HEK293T (cell line): ENCODE measurements around the gene CFAP210.

ENCODE experiments used
- BHLHE40 ChIP-seq: fragments of 450-650 bp; IDR thresholded peaks from 2 replicates; pipeline ENCODE4 v1.6.1; 2016; ENCODE audit warnings: mild to moderate bottlenecking, moderate library complexity, borderline replicate concordance
- FOXK2 ChIP-seq: fragments of 450-650 bp; IDR thresholded peaks from 2 replicates; pipeline ENCODE4 v1.6.1; 2016; ENCODE audit warnings: mild to moderate bottlenecking
- ZNF384 ChIP-seq: fragments of 450-650 bp; IDR thresholded peaks from 2 replicates; pipeline ENCODE4 v1.6.1; 2016

DNA sequence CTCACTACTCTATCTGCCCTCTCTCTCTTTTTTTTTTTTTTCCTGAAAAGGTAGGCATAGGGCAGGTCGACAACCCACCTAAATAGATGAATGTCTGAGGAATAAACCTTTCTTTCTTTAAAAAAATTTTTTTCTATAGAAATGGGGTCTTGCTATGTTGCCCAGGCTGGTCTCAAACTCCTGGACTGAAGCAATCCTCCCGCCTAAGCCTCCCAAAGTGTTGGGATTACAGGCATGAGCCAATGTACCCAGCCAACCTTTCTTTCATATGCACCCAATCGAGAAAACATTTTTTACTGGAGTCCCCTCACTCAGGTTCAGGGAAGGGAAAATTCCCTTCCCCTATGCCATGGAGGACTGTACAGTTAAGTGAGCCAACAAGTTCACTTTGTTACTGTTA, 31.0 kb downstream of the CFAP210 start:
- TF ChIP-seq BHLHE40 (no peak), FOXK2 (no peak), ZNF384 (no peak)
